NCI-H524 (cell line): Measurements from ENCODE around the gene SPARC.

ENCODE experiments used
- DNase-seq, 2 experiments: peaks; one replicate each; lab custom pipeline; 2025; lab: John Stamatoyannopoulos, UW

SPARC gene

GRCh38 chr5:151622367-151623088, 64.2 kb downstream of the SPARC start:
- no peak for DNase-seq

- DNase-seq = no peak
Measured at GRCh38 chr5:151620461-151620840, 66.3 kb downstream of the SPARC start.

GRCh38 chr5:151619812-151620460, 66.8 kb downstream of the SPARC start:
- no peak for DNase-seq

- DNase-seq = no peak
Measured at GRCh38 chr5:151618907-151619306, 67.8 kb downstream of the SPARC start.

GRCh38 chr5:151617841-151618710, 68.6 kb downstream of the SPARC start:
- DNase-seq = no peak

- DNase-seq = no peak
Measured at GRCh38 chr5:151617383-151617840, 69.3 kb downstream of the SPARC start.

- no peak for DNase-seq
Measured at GRCh38 chr5:151615431-151615830, 71.3 kb downstream of the SPARC start.

GRCh38 chr5:151614565-151614964, 72.2 kb downstream of the SPARC start:
- DNase-seq = no peak

GRCh38 chr5:151612689-151613427, 73.9 kb downstream of the SPARC start:
- DNase-seq = no peak

GRCh38 chr5:151611127-151611775, 75.5 kb downstream of the SPARC start:
- DNase-seq = no peak
